Pons (tissue), 1 donor: ENCODE results near the gene SLC2A13.
"Not testable (repeated sequence)": the region's sequence is repeated elsewhere in the genome, so short reads cannot be mapped to it uniquely, and the experiment has no call there.

Source experiments
- DNase-seq: peaks from one replicate; pipeline ENCODE4 v3.0.0-alpha.2; 2016; ENCODE audit warnings: low spot score

Gene SLC2A13

DNA sequence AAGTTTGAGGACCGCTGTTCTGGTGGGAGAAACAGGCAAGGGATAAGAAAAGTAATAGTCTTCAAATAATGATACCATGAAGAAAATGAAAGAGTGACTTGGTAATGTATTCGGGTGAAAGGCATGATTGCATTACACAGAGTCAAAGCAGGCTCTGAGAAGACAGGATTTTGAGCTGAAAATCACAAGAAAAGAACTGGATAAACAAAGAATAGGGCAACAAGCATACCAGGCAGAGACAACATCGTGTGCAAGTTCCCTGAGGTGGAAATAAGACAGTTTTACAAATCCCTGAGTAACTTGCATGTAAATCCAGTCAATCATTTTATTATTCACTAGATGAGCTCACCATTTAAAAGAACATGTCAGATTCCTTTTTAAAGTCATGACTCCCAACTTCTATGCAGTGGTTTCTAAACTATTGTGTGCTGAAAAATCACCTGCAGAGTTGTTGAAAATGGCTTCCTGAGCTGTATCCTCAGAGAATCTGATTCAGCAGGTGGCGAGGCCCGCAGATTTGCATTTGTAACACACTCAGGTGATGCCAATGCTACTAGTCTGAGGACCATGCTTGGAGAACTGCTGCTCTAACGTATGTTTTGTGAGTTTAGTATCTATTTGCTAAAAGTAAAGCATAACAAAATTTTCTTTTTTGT is 353.3 kb downstream of the SLC2A13 start:
- no peak for DNase-seq

DNA sequence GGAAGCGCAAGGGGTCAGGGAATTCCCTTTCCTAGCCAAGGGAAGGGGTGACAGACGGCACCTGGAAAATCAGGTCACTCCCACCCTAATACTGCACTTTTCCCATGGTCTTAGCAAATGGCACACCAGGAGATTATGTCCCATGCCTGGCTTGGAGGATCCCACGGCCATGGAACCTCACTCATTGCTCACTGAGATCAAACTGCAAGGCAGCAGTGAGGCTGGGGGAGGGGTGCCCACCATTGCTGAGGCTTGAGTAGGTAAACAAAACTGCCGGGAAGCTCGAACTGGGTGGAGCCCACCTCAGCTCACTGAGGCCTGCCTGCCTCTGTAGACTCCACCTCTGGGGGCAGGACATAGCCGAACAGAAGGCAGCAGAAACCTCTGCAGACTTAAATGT is 359.7 kb downstream of the SLC2A13 start:
- DNase-seq = not testable (repeated sequence)

DNA sequence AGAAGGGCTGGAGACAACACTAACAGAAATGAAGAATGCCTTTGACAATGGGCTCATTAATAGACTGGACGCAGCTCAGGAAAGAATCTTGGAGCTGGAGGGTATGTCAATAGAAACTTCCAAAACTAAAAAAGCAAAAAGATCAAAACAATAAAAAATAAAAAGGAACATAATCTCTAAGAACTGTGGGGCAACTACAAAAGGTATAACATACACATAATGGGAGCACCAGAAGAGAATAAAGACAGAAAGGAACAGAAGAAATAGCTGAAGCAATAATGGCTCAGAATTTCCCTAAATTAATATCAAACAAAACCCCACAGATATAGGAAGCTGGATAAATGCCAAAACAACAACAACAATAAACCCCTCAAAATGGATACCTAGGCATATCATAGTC is 362.2 kb downstream of the SLC2A13 start:
- no peak for DNase-seq

DNA sequence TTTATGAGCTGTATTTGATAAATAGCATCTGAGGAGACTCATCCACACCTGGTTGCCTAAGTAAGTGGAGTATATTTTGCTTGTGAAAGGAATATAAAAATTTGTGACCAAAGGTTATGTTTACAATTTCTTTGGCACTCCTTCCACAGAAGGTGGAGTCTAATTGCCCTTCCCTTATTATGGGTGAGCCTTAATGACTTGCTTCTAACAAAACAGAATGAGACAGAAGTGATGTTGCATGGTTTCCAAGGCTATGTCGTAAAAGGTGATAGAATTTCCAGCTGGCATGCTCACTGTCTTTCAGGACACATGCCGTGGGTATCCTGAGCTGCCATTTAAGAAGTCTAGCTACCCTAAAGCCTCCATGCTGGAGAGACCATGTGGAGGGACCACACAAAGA is 369.5 kb downstream of the SLC2A13 start:
- no peak for DNase-seq

DNA sequence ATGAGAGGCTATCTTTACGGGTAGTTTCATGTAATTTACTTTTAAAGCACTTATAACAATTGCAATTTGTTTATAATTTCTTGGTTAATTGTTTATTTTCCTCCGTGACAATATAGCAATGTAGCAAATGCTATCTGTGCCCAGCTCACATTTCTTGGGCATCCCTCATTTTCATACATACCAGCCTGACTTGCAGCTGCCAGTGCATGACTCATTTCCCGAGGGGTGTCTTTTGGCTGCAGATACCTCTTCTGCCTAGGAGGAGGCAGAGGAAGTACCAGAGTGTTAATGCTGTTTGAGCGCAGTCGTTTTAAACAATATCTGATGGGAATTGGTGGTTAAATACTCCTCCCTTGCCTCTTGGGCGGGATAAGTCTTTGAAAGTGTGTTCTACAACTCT is 382.1 kb downstream of the SLC2A13 start:
- DNase-seq = peak; percentile 6

DNA sequence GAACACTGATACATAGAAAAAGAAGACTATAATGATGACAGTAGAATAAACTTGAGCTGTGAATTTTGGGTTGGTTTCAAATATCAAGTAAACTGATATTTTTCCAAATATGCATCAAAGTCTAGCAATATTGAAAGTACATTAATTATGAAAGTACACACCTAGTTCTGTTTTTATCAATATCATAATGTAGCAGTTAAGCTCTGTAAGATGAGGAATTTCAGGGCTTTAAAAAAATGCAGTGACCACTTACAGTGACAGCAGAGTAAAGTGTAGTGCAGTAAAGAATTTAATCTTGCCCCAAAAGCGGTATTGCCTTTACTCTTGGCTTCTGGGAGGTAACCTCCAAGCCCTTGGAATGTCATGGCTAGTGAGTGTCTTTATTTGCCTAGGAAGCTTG is 383.4 kb downstream of the SLC2A13 start:
- DNase-seq = no peak

DNA sequence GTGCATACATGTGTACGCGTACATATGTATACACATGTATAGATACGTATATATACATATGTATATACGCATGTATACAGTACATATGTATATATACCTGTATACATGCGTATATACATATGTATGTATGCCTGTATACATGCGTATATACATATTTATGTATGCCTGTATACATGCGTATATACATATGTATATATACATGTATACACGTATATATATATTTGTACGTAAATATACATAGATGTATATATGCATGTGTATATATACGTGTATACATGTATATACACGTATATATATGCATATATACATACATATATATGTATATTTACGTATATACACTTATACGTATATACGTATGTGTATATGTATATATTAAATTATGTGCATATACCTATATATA is 392.3 kb downstream of the SLC2A13 start:
- no peak for DNase-seq

DNA sequence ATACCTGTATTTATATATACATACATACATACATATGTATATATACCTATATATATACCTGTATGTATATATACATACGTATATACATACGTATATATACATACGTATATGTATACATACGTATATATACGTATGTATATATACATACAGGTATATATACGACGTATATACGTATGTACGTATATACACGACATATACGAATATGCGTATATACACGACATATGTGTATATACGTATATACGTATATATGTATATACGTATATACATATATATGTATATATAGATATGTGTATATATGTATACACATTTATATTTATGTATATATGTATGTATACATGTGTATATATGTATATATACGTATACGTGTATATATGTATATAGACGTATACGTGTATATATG is 393.5 kb downstream of the SLC2A13 start:
- DNase-seq = no peak
